A549 (cell line): ENCODE measurements around the gene CSDE1.

Source experiments
- KDM1A ChIP-seq: fragments of 200-600 bp; sonication (generic); IDR thresholded peaks from 2 replicates; pipeline ENCODE4 v1.6.1; 2016; ENCODE audit warnings: low read depth, mild to moderate bottlenecking
- MAFK ChIP-seq: fragments of 450-650 bp; IDR thresholded peaks from 2 replicates; pipeline ENCODE4 v1.6.1; 2014; ENCODE audit not compliant: partially characterized antibody
- NPAS2 ChIP-seq: fragments of 250-450 bp; sonication (Bioruptor Pico); IDR thresholded peaks from 2 replicates; pipeline ENCODE4 v1.8.0; 2022; ENCODE audit warnings: mild to moderate bottlenecking, moderate library complexity, borderline replicate concordance
- POLR2A ChIP-seq: IDR thresholded peaks from 2 replicates; pipeline ENCODE4 v1.6.1; 2012; ENCODE audit warnings: mild to moderate bottlenecking, low read length
- RCOR1 ChIP-seq: fragments of 150-350 bp; IDR thresholded peaks from 2 replicates; pipeline ENCODE4 v1.6.1; 2014; ENCODE audit warnings: antibody characterized with exemption, low read length, low read depth
- RFX5 ChIP-seq: fragments of 450-650 bp; IDR thresholded peaks from 2 replicates; pipeline ENCODE4 v1.7.1; 2014; ENCODE audit warnings: antibody characterized with exemption, mild to moderate bottlenecking, moderate library complexity
- TF ChIP-seq, protein P1 (sequence below): fragments of >200 bp; sonication (Bioruptor Twin); formaldehyde crosslinking; IDR thresholded peaks from 3 replicates; pipeline ENCODE4 v1.5.1; 2016

DNA sequence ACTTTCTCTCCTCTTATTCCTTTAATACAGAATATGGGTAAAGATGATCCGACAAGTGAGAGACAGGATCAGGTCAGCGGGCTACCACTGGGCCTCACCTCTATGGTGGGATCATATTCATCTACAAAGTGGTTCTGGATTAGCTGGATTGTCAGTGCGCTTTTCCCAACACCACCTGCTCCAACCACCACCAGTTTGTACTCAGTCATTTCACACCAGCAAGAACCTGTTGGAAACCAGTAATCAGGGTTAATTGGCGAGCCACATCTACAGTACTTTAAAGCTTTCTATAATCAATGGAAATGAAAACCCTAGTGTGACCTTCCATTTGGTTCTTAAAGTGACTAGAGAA lies 41.9 kb downstream of the CSDE1 start:
- TF ChIP-seq NPAS2 (CRISPR knock-in tag) = no peak
- no peak for TF ChIP-seq KDM1A
- TF ChIP-seq, protein P1, sequence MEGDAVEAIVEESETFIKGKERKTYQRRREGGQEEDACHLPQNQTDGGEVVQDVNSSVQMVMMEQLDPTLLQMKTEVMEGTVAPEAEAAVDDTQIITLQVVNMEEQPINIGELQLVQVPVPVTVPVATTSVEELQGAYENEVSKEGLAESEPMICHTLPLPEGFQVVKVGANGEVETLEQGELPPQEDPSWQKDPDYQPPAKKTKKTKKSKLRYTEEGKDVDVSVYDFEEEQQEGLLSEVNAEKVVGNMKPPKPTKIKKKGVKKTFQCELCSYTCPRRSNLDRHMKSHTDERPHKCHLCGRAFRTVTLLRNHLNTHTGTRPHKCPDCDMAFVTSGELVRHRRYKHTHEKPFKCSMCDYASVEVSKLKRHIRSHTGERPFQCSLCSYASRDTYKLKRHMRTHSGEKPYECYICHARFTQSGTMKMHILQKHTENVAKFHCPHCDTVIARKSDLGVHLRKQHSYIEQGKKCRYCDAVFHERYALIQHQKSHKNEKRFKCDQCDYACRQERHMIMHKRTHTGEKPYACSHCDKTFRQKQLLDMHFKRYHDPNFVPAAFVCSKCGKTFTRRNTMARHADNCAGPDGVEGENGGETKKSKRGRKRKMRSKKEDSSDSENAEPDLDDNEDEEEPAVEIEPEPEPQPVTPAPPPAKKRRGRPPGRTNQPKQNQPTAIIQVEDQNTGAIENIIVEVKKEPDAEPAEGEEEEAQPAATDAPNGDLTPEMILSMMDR = no peak
- no peak for TF ChIP-seq POLR2A
- no peak for TF ChIP-seq MAFK
- TF ChIP-seq RFX5 = no peak
- no peak for TF ChIP-seq RCOR1
